K562 (cell line): ENCODE results near the gene MRPS18B. TPM values are rescaled to one million over a fixed set of nuclear protein-coding genes. Genes with fewer than 3 reads are reported as not detected.

Experiments used
- ATAC-seq: fragments of 200-7000 bp; cut with Tn5 transposase; 3 replicates; pipeline ENCODE4 v1.9.1; 2020; ENCODE audit warnings: moderate library complexity
- BruUV-seq: library from RNA; stranded (reverse); fragments of 400-500 nt; replicated peaks from 2 replicates; lab custom pipeline; 2021; lab: Mats Ljungman, UMichigan
- CTCF ChIA-PET: fragments of 300-600 bp; formaldehyde crosslinking; extraction: SDS; loops from one replicate; lab custom pipeline; 2021; ENCODE audit warnings: low intra/inter-chr PET ratio; lab: Yijun Ruan, JAX
- POLR2A ChIA-PET: fragments of 300-600, 350-650 bp; sonication (Branson Sonifier 250); formaldehyde crosslinking; extraction: SDS; loops from one replicate; lab custom pipeline; 2021; ENCODE audit warnings: antibody characterized with exemption, inconsistent platforms; lab: Yijun Ruan, JAX
- DNase-seq, 4 experiments: peaks; one replicate each; pipeline versions ENCODE4 v3.0.0 to v3.0.0-alpha.2; 2011 to 2018; ENCODE audit warnings: low spot score in 3 of 4, mixed read lengths in 3 of 4; ENCODE audit errors: extremely low read depth in 1 of 4
- FAIRE-seq: peaks from 2 replicates; lab custom pipeline; 2011; peaks lifted over from hg19 to GRCh38; lab: Jason Lieb, UNC
- H2AFZ ChIP-seq: 2 replicates; pipeline ENCODE4 v1.6.0; 2011; ENCODE audit warnings: low read depth, low read length, control low read depth, inconsistent platforms
- H3K27ac ChIP-seq: fragments of 200-600 bp; 3 replicates; pipeline ENCODE4 v1.8.0; 2011; ENCODE audit warnings: low read depth, mild to moderate bottlenecking, control low read depth, inconsistent platforms, low read length, moderate library complexity, mixed read lengths; ENCODE audit errors: extremely low read depth
- H3K27me3 ChIP-seq, 2 experiments: fragments of 300-600 bp in 1 of 2; 2 replicates in 1 of 2; 3 replicates in 1 of 2; pipeline versions ENCODE4 v1.6.0 to v1.8.0; 2011; ENCODE audit warnings: inconsistent platforms in 2 of 2, low read length in 2 of 2, mild to moderate bottlenecking in 1 of 2, mixed read lengths in 1 of 2, moderate library complexity in 1 of 2; ENCODE audit not compliant: control insufficient read depth in 2 of 2, insufficient read depth in 2 of 2
- H3K36me3 ChIP-seq: fragments of 300-600 bp; 3 replicates; pipeline ENCODE4 v1.8.0; 2011; ENCODE audit warnings: mild to moderate bottlenecking, low read length, inconsistent platforms; ENCODE audit not compliant: control insufficient read depth, insufficient read depth
- H3K4me1 ChIP-seq, 2 experiments: fragments of 200-600 bp in 1 of 2; replicated peaks in 1 of 2; 2 replicates in 1 of 2; 3 replicates in 1 of 2; pipeline versions ENCODE4 v1.5.1 to v1.8.0; 2011; ENCODE audit warnings: inconsistent platforms in 2 of 2, low read length in 2 of 2, mild to moderate bottlenecking in 1 of 2, mixed read lengths in 1 of 2, moderate library complexity in 1 of 2; ENCODE audit not compliant: control insufficient read depth in 2 of 2, insufficient read depth in 2 of 2
- H3K4me2 ChIP-seq: 2 replicates; pipeline ENCODE4 v1.6.1; 2011; ENCODE audit warnings: low read length, control low read depth, inconsistent platforms, mixed read lengths; ENCODE audit not compliant: insufficient read depth
- H3K4me3 ChIP-seq: fragments of 200-600 bp; sonication (generic), shearing (Covaris generic); 2 replicates; pipeline ENCODE4 v1.5.1; 2016; ENCODE audit warnings: control low read depth, inconsistent platforms
- H3K79me2 ChIP-seq: fragments of 200-600 bp; 3 replicates; pipeline ENCODE4 v1.8.0; 2011; ENCODE audit warnings: low read length, inconsistent platforms; ENCODE audit not compliant: control insufficient read depth, insufficient read depth
- H3K9ac ChIP-seq, 2 experiments: 2 replicates each; pipeline versions ENCODE4 v1.6.0 to v1.6.1; 2011; ENCODE audit warnings: low read depth in 2 of 2, low read length in 2 of 2, control low read depth in 1 of 2, inconsistent platforms in 1 of 2, mild to moderate bottlenecking in 1 of 2, mixed read lengths in 1 of 2; ENCODE audit not compliant: insufficient read depth in 1 of 2
- H3K9me1 ChIP-seq: one replicate; pipeline ENCODE4 v1.6.0; 2011; ENCODE audit warnings: inconsistent platforms, mild to moderate bottlenecking, low read length, moderate library complexity; ENCODE audit not compliant: control insufficient read depth, insufficient read depth
- H3K9me3 ChIP-seq: replicated peaks from 2 replicates; pipeline ENCODE4 v1.5.1; 2011; ENCODE audit warnings: low read depth, low read length, inconsistent platforms; ENCODE audit not compliant: control insufficient read depth, insufficient read depth
- H4K20me1 ChIP-seq: replicated peaks from 2 replicates; pipeline ENCODE4 v1.6.1; 2011; ENCODE audit warnings: low read length, inconsistent platforms, mixed read lengths; ENCODE audit not compliant: control insufficient read depth, insufficient read depth
- PTRF ChIP-seq: fragments of 450-650 bp; IDR thresholded peaks from 2 replicates; pipeline ENCODE4 v1.6.1; 2016; ENCODE audit warnings: mild to moderate bottlenecking, missing genetic modification characterization, missing compliant biosample characterization
- SIRT6 ChIP-seq: IDR thresholded peaks from one replicate; pipeline ENCODE4 v1.6.1; 2012; ENCODE audit warnings: low read depth, mild to moderate bottlenecking, control low read depth, inconsistent platforms, low read length, moderate library complexity
- TCF15 ChIP-seq: fragments of 250-450 bp; sonication (Bioruptor Pico); IDR thresholded peaks from 2 replicates; pipeline ENCODE4 v1.8.0; 2022; ENCODE audit warnings: moderate library complexity, mild to moderate bottlenecking, inconsistent platforms
- ZNF57 ChIP-seq: fragments of 450-650 bp; formaldehyde crosslinking; IDR thresholded peaks from 2 replicates; pipeline ENCODE4 v1.4.0; 2020; ENCODE audit warnings: mild to moderate bottlenecking, moderate library complexity
- ZNF655 ChIP-seq: fragments of 250-450 bp; sonication (Bioruptor Pico); IDR thresholded peaks from 2 replicates; pipeline ENCODE4 v1.5.0; 2021
- WGBS: fragments of 100-300 bp; shearing (Covaris generic); methylation state at CpG from one replicate; pipeline ENCODE4 v1.1.6; 2016; ENCODE audit warnings: low coverage, mixed read lengths; ENCODE audit not compliant: insufficient coverage; ENCODE audit errors: missing lambda C conversion rate; 5-methylcytosine and 5-hydroxymethylcytosine counted together
- in situ Hi-C: fragments of 300-500 bp; cut with MboI; formaldehyde crosslinking; loops from 4 replicates; pipeline ENCODE4 v1.15.0; 2018; ENCODE audit warnings: inconsistent platforms, mixed read lengths
- intact Hi-C: fragments of 100-400 bp; cut with micrococcal nuclease; formaldehyde crosslinking; loops from 2 replicates; pipeline ENCODE4 v1.14.2; 2022
- polyA plus RNA-seq, 8 experiments: library from polyadenylated mRNA; depleted of rRNA in 4 of 8; stranded (reverse) in 5 of 8; unstranded in 3 of 8; fragments of >200 nt; fragmentation: Nextera tagmentation in 2 of 8; fragmentation: Illumina TruSeq in 1 of 8; extraction: Ambion mirVana in 2 of 8; extraction: Trizol in 1 of 8; gene quantifications; 2 replicates each; pipeline versions ENCODE4 v1.2.1 to v1.2.3, GENCODE V29; 2011 to 2014; ENCODE audit warnings: inconsistent platforms in 1 of 8, missing spikeins in 1 of 8
- total RNA-seq, 7 experiments: library from RNA; depleted of rRNA in 6 of 7; stranded (reverse); fragments of >200 nt in 6 of 7; fragmentation: Illumina TruSeq in 2 of 7; extraction: Trizol in 2 of 7; gene quantifications; 2 replicates each; pipeline versions ENCODE4 v1.2.1 to v1.2.3, GENCODE V29; 2011 to 2021; ENCODE audit warnings: low replicate concordance in 1 of 7
- TF ChIP-seq, protein P1 (sequence below): IDR thresholded peaks from 3 replicates; pipeline ENCODE4 v1.6.1; 2011; ENCODE audit warnings: borderline replicate concordance, mild to moderate bottlenecking, moderate library complexity; ENCODE audit not compliant: insufficient read length; ENCODE audit errors: extremely low read depth

MRPS18B gene
- total and polyA plus RNA-seq, 9 of the 15 experiments (the other 6 are each of a cell fraction or from before 2014, with no cell fraction given) = 132 to 383 (median 178) TPM

DNA sequence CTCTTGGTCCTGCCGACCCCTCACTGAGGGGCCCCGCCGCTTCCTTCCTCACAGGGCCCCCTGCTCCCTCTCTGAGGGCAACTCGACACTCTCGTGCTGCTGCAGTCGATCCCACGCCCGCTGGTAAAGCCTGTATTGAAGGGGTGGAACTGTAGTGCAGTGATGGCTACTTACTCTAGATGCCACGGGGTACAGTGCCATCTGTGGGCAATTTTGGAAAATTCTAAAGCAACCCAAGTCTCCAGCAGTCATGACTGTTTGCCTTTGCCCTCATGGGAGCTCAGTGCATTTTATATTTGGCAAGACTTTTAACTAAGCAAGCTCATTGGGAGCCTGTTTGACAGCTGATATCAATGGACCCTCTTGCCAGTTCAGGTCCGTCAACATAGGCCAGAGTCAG lies 22.8 kb downstream of the MRPS18B start:
- H3K4me1 ChIP-seq = peaks cover 2 to 3% of the 10 kb centered on the region in 2 experiments
- H3K9me1 ChIP-seq = no peaks in the 10 kb centered on the region
- no peak overlapping the region for H3K9ac ChIP-seq
- POLR2A ChIA-PET = interaction anchor here (0.5 to 2.2 kb wide), 4 partner anchors 14 to 48 kb away, joined by 3 to 8 read pairs (median 6); partner anchors contain the start of gene ATAT1
- intact Hi-C loops (no loop called here), in situ Hi-C loops (no loop called here)
- no peaks in the 10 kb centered on the region for H3K27me3 ChIP-seq
- WGBS = 63% methylated on average over 7 of the region's 10 CpGs
- TF ChIP-seq PTRF (no peak), TCF15 (CRISPR knock-in tag) (no peak), ZNF57 (no peak), ZNF655 (CRISPR knock-in tag) (no peak), SIRT6 (no peak)
- TF ChIP-seq, protein P1, sequence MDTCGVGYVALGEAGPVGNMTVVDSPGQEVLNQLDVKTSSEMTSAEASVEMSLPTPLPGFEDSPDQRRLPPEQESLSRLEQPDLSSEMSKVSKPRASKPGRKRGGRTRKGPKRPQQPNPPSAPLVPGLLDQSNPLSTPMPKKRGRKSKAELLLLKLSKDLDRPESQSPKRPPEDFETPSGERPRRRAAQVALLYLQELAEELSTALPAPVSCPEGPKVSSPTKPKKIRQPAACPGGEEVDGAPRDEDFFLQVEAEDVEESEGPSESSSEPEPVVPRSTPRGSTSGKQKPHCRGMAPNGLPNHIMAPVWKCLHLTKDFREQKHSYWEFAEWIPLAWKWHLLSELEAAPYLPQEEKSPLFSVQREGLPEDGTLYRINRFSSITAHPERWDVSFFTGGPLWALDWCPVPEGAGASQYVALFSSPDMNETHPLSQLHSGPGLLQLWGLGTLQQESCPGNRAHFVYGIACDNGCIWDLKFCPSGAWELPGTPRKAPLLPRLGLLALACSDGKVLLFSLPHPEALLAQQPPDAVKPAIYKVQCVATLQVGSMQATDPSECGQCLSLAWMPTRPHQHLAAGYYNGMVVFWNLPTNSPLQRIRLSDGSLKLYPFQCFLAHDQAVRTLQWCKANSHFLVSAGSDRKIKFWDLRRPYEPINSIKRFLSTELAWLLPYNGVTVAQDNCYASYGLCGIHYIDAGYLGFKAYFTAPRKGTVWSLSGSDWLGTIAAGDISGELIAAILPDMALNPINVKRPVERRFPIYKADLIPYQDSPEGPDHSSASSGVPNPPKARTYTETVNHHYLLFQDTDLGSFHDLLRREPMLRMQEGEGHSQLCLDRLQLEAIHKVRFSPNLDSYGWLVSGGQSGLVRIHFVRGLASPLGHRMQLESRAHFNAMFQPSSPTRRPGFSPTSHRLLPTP = no peak
- no TSS peak for BruUV-seq
- H3K4me3 ChIP-seq = no peak overlapping the region
- H4K20me1 ChIP-seq = no peaks in the 10 kb centered on the region
- FAIRE-seq (no peak), DNase-seq (no peak), ATAC-seq (no peak)
- peaks cover 2% of the 10 kb centered on the region; the same call in 2 of the 3 replicates for H3K79me2 ChIP-seq
- no peak overlapping the region for H3K27ac ChIP-seq
- peaks cover 15% of the 10 kb centered on the region for H3K36me3 ChIP-seq
- no peak overlapping the region for H2AFZ ChIP-seq
- H3K9me3 ChIP-seq = no peaks in the 10 kb centered on the region; the same call in 1 of the 2 replicates
- H3K4me2 ChIP-seq = no peak overlapping the region
- CTCF ChIA-PET = no interaction called here
